HG02981 (cell line): ENCODE data around the gene CLPSL1.

Experiments
- ATAC-seq: cut with Tn5 transposase; IDR thresholded peaks from one replicate; pipeline ENCODE4 v1.9.1; 2021; ENCODE audit warnings: mild to moderate bottlenecking, moderate library complexity; ENCODE audit not compliant: unreplicated experiment

Gene CLPSL1

DNA sequence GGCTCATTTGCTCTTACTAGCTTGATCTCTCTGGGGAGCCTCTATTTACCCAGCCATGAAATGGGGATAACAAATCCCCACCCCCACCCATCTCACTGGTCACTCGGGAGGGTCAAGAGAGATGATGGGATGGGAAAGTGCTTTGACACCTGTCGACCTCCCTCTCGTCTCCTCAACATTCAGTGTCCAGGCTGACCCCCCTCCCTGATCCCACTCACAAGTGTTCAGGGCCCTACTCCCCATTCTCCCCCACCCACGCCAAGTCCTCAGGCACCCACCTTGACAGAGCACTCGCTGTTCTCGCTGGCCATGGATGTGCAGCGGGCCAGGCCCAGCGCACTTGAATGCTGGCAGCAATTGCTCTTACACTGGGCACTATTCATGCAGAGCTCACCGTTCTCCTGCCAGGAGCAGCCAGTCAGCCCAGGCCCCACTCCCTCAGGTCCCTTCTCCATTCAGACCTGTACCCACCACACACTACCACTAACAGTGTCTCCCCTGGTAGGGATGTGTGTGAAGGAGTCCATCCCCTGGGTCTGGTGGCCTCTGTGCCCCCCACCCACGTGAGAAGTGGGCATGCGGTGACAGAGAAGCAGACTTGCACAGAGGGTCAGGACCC is 14.7 kb downstream of the CLPSL1 start:
- no peak for ATAC-seq

DNA sequence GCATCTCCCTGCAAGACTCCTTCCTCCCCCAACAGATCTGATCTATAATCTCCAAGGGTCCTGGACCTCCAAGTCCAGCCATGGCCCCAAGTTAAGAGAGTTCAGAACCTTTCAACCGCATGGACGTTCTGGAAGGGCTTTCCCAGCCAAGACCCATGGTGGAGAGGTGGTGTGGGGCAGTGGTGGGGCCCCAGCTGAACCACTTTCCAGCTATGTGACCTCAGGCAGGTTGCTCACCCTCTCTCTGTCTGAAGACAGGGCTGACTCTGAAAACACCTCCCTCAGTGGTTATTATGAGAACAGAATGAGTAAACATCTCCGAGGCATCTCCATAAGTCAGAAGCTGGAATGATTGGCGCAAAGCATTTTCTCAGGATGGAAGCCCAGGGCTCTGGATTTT is 15.4 kb downstream of the CLPSL1 start:
- ATAC-seq, result no peak

DNA sequence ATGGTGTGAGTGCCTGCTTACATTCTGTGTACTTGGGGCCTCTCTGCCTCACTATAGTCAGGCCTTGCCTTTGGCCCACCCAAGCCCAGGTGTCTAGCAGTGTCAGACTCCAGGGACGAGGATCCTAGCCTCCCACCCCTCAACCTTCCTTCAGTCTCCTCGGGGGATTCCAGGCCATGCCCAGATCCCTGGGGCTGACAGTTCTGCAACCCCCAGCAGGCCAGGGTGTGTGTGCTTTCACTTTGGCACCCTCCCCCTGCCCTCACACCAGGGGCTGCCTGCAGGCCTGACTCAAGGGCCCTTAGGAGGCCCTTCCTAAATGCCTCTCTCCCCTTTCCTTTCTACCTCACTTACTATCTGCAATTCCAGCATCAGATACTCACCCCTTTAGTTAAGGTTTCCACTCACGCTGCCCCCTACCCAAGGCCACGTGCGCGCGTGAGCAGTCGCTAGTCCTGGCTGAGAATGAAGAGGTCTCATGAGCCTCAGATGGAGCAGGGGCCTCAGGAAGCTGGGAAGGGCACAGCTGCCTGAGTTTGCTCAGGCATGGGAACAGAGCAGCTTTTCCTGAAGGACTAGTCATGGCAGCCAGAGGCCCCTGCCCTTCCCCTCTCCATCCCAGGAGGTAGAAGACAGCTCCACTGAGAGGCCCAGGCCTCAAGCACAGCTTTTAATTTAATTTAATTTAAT is 17.2 kb downstream of the CLPSL1 start:
- no peak for ATAC-seq

DNA sequence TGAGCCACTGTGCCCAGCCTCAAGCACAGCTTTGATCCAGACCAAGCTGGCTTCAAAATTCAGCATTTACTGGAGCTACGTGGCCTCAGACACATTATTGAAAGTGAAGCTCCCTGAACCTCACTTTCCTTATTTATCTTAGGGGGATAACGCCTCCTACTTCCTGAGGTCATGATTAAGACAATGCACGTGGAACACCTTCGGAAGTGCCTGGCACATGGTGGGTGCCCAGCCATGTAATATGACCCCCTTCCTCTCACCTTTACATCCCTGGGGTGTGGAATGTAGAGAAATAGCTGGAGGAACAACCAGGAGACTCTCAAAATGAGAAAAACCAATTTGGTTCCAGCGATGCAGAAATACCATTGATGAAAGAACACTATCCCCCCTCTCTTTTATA is 17.9 kb downstream of the CLPSL1 start:
- ATAC-seq, result no peak

DNA sequence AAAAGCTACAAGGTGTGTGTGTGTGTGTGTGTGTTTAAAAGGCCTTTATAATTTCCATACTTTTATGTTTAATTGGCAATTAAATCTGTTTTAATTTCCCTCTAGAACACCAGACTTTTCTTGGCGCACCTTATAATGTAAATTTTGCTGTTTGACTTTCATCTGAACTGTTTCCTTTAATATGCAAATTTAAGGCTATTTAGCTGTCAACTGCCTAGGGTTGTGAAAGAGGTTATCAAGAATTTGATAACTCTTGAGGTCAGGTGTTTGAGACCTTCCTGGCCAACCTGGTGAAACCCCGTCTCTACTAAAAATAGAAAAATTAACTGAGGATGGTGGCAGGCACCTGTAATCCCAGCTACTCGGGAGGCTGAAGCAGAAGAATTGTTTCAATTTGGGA is 20.3 kb downstream of the CLPSL1 start:
- no peak for ATAC-seq

DNA sequence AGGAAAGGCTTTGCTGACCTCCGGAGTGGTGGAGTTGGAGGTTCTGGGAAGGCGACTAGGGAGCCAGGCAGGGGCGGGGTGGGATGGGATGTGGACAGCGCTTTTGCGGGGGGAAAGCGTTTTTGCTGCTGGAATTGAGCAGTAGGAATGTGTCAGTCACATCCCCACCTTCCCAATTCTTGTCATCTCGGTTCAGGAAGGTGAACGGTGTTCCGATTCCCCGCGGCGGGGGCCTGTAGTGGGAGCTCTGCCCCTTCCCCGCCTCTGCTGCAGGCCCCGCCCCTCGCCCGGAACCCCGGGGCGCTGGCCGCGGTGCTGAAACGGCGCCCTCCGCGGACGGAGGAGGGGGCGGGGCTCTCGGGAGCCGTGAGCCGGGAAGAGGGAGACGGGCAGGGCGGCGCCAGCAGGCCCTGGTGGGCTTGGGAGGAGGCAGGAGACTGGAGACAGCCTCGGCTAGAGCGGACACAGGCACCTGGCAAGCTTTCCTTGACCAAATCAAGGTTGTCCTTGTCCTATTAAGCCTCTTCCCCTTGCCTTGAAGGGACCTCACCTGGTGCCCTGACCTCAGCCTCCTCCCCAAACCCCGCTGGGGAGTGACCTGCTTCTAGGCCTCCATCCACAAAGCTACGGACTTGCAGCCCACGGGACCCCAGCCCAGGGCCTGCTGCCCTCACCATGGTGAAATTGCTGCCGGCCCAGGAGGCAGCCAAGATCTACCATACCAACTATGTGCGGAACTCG is 24.3 kb downstream of the CLPSL1 start, which contains the start of gene LHFPL5:
TSS of gene LHFPL5 (plus strand) at position 357 of the 741 bp plus-strand sequence. CDS start at position 676, 319 bp downstream.
- no peak for ATAC-seq

DNA sequence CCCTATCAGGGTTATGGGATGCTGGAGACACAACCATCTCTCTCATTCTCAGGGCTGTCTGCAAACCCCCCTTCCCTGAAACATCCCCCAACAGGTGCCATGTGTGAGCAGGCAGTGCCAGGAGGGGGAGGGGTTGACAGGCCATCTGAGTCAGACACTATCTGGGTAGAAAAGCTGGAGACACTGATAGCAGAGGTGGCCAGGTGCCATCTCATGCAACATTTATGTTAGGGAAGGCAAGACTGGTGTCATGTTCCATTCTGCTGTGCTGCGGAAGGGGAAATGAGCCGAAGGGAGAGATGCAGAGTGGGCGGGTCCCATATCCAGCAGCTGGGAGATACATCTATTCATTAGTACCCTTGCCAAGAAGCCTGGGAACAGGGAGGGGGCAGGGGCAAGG is 27.9 kb downstream of the CLPSL1 start:
- no peak for ATAC-seq

DNA sequence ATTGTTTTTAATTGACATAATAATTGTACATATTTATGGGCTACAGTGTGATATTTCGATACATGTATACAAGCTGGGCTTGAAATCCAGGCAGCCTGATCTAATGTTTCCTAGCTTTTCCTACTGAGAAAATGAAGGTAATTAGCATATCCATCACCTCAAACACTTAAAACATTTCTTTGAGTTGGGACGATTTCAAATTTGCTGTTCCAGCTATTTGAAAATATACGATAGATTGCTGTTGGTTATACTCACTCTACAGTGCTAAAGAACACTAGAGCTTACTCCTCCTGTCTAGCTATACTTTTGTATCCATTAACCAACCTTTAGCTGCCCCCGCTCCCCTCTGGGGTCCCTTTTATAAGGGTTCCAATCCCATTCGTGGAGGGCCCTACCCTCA is 29.0 kb downstream of the CLPSL1 start:
- no peak for ATAC-seq

DNA sequence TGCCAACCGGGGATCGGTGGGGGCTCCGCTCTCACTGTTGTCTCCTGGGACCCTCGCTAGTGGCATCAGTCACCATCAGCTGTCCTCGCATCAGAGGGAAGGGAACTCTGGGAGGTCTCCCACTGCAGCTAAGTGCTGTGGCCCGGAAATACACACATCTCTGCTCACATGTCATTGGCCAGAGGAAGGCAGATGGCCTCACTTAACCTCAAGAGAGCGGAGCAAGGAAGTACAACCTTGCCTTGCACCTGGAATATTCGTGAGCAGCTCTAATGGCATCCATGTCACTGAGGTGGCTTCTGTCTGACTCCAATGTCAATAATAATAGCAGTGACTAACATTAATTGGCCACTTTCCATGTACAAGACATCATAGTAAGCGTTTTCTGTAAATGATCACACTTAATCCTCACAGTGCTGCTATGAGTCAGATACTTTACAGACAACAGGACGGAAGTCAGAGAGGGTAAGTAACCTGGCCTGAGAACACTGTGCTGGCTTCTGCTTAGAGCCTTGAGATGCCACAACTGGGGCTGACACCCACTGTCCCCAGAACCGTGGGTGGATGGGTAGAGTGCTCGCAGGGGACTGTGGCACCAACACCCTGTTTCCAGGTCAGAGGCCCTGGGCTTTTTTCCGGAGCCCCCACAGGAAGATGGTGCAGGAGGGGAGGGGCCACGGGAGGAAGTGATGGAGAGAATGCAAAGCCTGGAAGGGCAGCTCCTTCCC is 30.3 kb downstream of the CLPSL1 start:
- no peak for ATAC-seq

DNA sequence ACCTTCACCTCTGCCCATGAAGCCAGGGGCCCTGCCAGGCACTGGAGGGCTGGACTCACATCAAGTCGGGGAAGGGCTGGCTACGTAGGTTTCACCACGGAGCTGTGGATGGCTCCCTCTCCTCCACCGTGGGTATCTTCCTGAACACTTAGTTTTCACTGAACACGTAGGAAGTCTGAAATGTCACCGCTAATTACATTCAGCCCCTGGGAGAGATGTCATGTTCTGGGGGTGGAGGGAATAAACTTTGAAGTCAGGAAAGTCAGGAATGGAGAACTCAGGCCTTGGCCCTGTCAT is 30.8 kb downstream of the CLPSL1 start:
- no peak for ATAC-seq

DNA sequence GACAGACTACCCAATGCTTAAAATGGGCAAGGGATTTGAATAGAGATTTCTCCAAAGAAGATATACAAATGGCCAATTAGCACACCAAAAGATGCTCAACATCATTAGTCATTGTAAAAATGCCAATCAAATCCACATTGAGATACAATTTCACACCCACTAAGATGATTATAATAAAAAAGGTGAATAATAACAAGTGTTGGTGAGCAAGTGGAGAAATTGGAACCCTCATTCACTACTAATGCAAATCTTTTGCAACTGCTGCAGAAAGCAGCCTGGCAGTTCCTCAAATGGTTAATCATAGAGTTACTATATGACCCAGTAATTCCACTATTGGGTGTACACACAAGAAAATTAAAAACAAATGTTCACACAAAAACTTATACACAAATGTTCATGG is 36.7 kb downstream of the CLPSL1 start:
- ATAC-seq, result no peak

DNA sequence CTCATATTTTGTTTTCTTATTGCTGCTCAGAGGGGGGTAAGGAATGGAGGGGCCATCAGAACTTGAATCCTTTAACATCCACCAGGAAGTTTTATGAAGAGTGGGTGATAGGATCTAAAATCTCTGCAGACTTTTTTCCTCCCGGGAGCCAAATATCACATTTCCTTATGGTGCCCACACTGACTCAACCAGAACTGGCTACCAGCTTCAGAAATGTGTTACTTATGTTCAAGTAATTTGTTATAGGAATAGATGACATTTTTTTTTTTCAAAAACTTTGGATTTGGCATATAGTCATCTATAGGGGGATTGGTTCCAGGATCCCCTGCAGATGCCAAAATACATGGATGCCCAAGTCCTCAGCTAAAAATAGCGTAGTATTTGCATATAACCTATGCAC is 42.8 kb downstream of the CLPSL1 start:
- ATAC-seq, result no peak

DNA sequence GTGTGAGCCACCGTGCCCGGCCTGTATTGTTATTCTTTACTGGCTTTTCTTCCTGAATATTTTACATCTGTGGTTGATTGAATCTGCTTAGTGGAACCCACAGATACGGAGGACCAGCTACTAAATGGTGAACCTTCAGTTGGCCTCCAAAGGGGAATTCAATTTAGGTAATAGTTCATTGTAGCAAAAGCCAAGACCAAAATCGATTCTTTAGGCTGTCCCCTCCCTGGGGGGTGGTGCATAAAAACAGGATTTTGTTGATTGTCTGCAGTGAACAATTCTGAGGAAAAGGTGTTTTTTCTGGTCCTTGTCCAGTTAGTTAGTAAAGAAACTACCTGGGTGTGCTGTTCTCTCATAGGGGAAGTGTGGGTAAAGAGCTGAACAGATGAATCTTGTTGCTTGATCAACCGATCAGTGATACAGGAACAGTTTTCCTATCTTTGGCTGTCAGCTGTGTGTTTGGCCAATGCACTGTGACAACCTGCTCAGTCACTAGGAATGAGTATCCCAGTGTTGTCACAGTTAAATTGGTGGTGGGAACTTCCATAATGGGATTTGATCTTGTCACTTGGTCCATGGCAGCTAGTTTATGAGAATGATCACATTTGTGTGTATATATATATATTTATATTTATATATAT is 43.9 kb downstream of the CLPSL1 start:
- no peak for ATAC-seq

DNA sequence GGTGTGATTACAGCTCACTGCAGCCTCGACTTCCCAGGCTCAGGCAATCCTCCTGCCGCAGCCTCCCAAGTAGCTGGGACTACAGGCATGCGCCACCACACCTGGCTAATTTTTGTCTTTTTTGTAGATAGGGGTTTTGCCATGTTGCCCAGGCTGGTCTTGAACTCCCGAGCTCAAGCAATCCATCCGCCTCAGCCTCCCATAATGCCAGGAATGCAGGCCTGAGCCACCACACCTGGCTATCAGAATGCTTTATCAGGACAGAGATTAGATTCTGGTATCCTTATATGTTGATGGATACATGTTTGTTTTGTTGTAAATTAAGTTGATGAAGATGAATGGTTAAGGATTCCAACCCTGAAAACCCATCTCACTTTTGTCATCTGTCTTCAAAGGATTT is 48.5 kb downstream of the CLPSL1 start:
- no peak for ATAC-seq

DNA sequence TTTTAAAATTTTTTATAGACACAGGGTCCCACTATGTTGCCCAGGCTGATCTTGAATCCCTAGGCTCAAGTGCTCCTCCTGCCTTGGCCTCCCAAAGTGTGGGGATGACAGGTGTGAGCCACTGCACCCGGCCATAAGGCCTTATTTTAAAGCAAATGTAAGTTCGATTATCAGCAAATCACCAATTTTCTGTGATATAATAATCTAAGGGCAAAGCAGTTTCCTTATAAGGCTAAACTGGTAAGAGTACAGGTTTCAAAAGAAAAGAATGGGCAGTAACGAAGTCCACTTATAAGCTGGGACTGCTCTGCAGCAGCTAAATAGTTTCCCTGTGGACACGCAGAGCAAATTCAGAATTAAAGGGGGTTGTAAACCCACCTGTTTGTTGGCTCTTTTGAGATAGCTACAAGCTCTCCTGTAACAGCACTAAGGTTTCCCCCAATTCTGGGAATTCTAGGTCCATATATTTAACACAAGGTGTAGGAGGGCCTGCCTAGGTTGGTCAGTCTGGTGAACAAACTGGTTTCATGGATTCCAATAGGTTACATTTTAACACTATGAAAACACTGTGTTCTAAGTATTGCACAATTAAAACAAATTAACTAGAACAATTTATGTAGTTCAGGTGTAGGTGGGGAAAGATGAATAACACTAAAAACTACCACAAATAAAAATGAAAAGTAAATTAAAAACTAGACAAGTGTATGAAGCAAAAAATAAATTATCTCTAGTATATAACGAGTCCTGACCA is 50.6 kb downstream of the CLPSL1 start:
- ATAC-seq, result no peak

DNA sequence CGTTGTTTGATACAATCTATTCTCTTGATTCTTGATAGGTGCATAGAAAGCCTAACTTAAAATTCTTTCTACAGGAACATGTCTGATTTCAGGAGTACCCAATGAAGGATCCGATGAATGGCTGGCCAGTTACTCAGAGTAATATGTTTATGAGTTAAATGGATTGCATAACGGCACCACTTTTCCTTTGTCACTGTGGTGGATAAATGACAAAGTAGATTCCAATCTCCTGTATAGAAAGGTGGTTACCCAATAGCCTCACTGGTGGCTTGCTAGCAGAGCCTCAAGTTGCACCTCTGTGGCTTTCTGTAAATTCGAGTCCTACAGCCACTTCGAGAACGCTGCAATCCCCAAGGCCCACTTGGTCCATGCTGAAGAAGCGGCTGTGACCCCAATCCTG is 52.7 kb downstream of the CLPSL1 start:
- no peak for ATAC-seq
